ENCODE results near the gene AKNA.

Gene AKNA

GRCh38 chr9:114339130-114339908, 48.5 kb downstream of the AKNA start:
- TF ChIP-seq POLR2AphosphoS5 (IDR thresholded peaks at IDR 0.05; ENCODE audit: low read depth, low read length) (no peak), TAF1 (IDR thresholded peaks at IDR 0.05; ENCODE audit: borderline replicate concordance, insufficient read depth, low read length) (no peak), REST (IDR thresholded peaks at IDR 0.05; ENCODE audit: insufficient read depth in 1 of 2, low read depth in 2 of 2, low read length in 2 of 2) (no peak), FOXP2 (optimal IDR thresholded peaks at IDR 0.05; ENCODE audit: borderline replicate concordance, extremely low read depth, extremely low read length, insufficient read depth) (no peak), SIN3A (IDR thresholded peaks at IDR 0.05; ENCODE audit: borderline replicate concordance, insufficient read depth, low read length) (no peak)

GRCh38 chr9:114338187-114338586, 49.6 kb downstream of the AKNA start:
- no peak for TF ChIP-seq SIN3A (IDR thresholded peaks at IDR 0.05; ENCODE audit: borderline replicate concordance, insufficient read depth, low read length)
- TF ChIP-seq REST (IDR thresholded peaks at IDR 0.05; ENCODE audit: insufficient read depth in 1 of 2, low read depth in 2 of 2, low read length in 2 of 2), result no peak
- no peak for TF ChIP-seq TAF1 (IDR thresholded peaks at IDR 0.05; ENCODE audit: borderline replicate concordance, insufficient read depth, low read length)
- no peak for TF ChIP-seq POLR2AphosphoS5 (IDR thresholded peaks at IDR 0.05; ENCODE audit: low read depth, low read length)
- no peak for TF ChIP-seq FOXP2 (optimal IDR thresholded peaks at IDR 0.05; ENCODE audit: borderline replicate concordance, extremely low read depth, extremely low read length, insufficient read depth)

- no peak for TF ChIP-seq POLR2AphosphoS5 (IDR thresholded peaks at IDR 0.05; ENCODE audit: low read depth, low read length)
- no peak for TF ChIP-seq TAF1 (IDR thresholded peaks at IDR 0.05; ENCODE audit: borderline replicate concordance, insufficient read depth, low read length)
- no peak for TF ChIP-seq REST (IDR thresholded peaks at IDR 0.05; ENCODE audit: insufficient read depth in 1 of 2, low read depth in 2 of 2, low read length in 2 of 2)
Measured at GRCh38 chr9:114336699-114337395, 50.9 kb downstream of the AKNA start.

DNA sequence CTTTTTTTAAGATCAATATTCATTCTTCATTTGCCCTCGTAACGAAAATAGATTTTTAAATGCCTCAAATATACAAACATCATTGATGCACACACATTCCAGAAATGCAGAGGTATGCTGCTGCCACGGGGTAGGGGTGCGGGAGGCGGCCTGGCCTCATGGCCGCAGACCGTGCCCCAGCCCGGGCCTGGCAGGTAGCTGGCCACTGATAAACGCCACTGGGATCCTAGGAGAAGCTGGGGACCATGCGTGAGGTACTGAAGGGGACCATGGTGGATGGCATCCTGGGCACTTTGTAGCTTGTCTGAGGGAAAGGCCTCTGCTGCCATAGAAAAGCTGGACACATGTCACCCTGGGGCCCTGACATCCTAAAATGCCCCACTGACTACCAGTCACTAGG, 51.6 kb downstream of the AKNA start:
- no peak for TF ChIP-seq TAF1 (IDR thresholded peaks at IDR 0.05; ENCODE audit: borderline replicate concordance, insufficient read depth, low read length)
- TF ChIP-seq FOXP2 (optimal IDR thresholded peaks at IDR 0.05; ENCODE audit: borderline replicate concordance, extremely low read depth, extremely low read length, insufficient read depth), result no peak
- TF ChIP-seq SIN3A (IDR thresholded peaks at IDR 0.05; ENCODE audit: borderline replicate concordance, insufficient read depth, low read length), result no peak
- TF ChIP-seq POLR2AphosphoS5 (IDR thresholded peaks at IDR 0.05; ENCODE audit: low read depth, low read length), result no peak
- TF ChIP-seq REST (IDR thresholded peaks at IDR 0.05; ENCODE audit: insufficient read depth in 1 of 2, low read depth in 2 of 2, low read length in 2 of 2), result no peak

All from PFSK-1 (cell line).